ENCODE measurements around the gene FBXO28.
"Not testable (repeated sequence)": the region's sequence is repeated elsewhere in the genome, so short reads cannot be mapped to it uniquely, and the experiment has no call there.

The FBXO28 gene, protein sequence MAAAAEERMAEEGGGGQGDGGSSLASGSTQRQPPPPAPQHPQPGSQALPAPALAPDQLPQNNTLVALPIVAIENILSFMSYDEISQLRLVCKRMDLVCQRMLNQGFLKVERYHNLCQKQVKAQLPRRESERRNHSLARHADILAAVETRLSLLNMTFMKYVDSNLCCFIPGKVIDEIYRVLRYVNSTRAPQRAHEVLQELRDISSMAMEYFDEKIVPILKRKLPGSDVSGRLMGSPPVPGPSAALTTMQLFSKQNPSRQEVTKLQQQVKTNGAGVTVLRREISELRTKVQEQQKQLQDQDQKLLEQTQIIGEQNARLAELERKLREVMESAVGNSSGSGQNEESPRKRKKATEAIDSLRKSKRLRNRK

DNA sequence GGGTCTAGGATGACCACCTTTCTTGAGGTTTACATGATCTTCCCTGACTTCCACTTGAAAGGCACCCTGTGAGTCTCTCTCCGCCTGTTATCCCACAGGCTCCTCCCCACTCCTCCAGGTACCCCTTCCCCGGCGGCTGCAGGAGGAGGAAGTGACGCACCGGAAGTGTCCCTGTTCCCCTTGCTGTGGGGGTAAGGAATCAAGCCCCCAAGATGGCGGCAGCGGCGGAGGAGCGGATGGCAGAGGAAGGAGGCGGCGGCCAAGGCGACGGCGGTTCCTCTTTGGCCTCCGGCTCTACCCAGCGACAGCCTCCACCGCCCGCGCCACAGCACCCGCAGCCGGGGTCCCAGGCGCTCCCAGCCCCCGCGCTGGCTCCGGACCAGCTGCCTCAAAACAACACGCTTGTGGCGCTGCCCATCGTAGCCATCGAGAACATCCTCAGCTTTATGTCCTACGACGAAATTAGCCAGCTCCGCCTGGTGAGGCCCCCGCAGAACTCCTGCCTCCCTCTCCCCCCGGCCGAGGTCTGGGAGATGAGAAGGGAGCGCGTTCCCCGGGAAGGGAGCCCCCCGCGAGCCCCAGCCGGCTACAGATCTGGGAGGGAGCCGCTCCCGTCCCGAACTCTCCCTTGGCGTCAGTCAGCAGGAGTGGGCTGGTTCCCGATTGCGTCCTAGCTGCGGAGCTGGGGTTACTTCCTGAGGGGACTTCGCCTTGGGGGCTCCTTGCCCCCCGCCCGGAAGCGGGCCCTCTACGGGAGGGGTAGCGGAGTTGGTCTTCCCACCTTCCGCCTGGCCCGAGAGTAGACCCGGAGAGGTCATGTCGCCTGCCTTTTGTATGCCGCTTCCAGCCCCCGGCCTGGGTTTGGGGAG is at the start of gene FBXO28:
TSS of gene FBXO28 (plus strand) at position 194 of the 869 bp plus-strand sequence. CDS start at position 213, 19 bp downstream.
- peak; percentile 92 to 95 for DNase-seq

DNA sequence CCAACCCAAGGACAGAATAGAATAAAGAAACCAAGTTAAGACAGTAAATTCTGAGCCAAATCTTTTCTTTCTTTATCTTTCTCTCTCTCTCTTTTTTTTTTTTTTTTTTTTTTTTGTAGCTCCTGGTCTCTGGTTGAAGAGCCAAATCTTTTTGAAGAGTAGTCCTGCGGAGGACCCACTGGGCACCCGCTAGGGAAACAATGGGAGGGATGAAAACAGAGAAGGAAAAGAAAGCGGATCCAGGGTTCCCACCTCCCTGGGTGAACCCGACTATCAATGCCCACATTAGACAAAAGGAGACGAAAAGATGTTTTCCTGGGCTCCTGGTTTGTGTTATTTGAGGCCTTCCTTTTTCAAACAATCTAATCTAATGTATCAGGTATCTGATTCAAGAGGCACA is 49.8 kb upstream of the FBXO28 start:
- DNase-seq, result no peak

DNA sequence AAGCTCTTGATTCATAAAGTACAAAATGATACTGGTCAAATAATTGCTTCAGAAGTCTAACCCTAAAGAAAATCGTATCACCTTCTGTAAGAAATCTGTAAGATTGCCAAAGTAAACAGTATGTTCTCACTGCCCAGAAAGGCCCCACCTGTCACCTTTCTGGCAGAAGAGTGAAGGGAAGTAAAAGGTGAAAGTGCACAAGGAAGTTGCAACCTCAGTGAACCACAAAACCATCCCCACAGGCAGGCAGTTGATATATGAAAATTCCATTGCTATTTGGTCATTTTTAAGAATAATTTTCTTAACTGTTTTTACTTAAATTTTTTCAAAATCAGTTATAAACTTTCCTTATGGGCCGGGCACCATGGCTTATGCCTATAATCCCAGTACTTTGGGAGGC is 48.5 kb upstream of the FBXO28 start:
- DNase-seq, result no peak

DNA sequence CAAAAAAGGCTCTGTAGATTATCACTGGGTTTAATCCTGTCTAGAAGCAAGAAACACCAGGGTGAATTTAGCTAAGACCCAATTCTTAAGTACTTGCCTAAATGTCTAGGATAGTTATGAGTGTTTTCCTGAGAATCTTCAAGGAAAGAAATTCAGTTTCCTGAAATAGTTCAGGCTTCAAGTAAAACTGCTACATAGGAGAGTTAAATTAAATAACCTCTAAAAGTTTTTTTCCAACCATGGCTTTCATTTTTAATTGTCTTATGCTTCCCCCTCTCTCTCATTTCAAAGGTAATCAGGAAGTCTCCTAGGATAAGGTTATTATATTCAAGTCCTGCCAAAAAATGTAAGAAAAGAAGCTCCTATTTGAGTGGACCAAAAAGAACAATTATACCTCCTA is 46.7 kb upstream of the FBXO28 start:
- no peak for DNase-seq

DNA sequence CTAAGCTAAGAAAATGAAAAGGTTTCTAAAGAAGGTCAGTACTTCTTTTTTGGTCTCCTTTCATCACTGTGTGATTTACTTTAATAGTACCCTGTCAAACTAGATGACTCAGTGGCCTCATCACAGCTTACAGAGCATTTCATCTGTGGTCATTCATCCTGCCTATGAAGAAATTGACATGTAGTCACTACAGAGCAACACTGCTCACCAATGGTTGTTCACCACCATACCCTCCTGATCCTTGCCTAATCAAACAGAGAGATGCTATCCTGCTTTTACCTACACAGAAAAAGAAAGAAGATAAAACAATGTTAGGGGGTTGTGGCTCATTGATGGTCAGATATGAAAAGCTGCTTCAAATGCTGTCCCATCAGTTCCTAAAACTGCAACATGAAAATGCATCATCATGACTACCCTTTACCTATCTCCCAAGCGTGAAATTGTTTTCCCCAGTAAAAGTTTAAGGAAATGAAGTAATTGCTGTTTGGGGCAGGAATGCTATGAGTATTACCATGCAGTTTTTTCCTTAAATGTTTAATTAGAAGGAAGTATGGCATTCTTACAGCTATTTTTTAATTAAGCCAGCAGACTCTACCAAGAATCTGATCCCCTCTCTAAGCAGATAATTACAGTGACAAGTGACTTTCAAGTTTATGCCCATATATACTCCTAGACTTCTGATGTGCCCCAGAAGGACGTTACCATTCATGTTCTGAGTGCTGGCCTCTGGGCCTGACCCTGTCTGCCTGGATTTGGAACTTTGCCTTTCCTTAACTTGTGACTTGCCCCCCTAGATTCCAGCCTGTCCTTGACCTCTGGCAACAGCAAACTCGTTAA is 46.1 kb upstream of the FBXO28 start:
- no peak for DNase-seq

DNA sequence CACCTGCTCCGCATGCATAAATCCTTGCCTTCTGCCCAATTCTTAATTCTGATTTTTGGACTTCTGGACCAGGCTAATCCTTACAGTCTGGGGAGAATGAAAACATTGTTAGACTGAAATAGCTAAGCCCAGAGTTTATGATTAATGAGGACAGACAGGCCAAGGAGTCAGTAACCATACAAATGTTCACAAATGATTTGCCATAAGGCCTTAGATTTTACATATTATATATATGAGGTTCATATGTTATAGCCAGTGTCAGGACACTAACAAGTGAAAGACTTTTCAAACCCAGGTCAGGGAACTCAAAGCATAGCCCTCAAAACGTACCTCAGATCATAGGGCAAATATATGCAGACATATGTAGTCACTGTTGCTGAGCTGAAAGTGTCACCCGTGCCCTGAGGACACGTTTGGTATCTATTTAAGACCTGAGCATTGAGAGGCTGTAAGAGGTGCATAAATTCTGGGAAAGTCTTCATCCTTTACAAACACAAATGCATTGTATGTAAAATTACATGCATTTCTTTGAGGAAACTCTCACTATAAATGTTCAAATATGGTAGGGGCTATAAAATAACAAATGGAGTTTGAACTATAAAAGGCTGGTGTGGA is 45.3 kb upstream of the FBXO28 start:
- no peak for DNase-seq

DNA sequence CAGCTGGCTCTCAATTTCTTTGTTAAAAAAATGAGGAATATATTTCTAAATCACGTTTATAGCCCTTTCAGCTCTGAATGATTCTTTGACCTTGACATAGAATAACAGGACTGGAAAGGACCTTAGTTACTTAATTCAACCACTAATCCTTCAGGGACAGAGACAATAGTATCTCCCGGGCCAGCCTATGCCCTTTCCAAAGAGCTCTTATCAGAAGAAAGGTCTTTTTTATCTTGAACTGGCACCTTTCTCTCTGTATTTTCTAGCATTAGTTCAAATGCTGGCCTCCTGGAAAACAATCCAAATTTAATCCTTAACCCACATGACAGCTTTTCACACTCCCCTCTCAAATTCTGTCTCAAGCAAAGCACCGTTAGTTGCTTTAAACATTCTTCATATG is 44.8 kb upstream of the FBXO28 start:
- DNase-seq, result no peak

DNA sequence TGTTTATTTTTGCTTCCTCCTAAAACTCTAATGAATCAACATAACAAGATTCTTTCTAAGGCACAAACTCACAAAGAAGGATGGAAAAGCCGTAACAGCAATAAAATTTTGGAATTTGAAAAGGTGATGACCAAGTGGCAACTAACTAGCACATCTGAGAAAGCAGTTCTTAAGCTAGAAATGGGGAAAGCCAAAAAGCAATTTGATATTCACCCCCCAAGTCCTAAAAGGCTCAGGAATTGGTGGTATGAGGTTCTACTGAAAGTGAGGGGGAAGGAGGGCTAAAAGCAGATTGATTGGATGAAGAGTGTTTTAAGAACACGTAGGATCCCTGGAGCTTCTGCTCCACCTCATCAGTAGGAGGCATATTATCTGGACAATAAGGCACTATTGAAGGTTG is 43.4 kb upstream of the FBXO28 start:
- no peak for DNase-seq

DNA sequence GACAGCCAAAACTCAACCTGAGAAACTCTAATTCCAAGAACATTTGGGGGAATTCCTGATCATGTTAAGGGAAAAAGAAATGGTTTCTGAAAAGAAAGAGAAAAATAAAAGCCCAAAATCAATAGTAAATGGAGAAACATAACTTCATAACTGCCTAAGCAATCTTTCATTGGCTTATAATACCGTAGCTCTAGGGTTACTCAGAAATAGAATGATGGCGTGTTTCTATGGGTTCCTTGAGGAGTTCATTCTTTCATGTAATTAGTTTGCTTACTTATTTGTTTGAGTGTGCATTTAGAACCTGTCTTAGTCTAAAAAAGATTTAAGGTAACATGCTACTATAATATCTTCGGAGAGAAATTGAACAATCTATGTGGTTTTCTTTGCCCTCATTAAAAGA is 37.5 kb upstream of the FBXO28 start:
- no peak for DNase-seq

DNA sequence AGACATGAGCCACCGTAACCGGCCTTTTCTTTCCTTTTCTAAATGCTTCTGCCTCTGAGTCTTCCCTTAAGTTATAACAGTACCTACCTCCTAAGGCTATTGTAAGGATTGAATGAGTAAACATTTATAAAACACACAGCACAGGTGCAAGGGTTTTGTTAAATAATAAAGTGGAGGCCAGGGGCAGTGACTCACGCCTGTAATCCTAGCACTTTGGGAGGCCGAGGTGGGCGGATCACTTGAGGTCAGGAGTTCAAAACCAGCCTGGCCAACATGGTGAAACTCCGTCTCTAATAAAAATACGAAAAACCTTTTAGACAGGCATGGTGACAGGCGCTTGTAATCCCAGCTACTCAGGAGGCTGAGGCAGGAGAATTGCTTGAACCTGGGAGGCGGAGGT is 34.3 kb upstream of the FBXO28 start:
- not testable (repeated sequence) for DNase-seq

DNA sequence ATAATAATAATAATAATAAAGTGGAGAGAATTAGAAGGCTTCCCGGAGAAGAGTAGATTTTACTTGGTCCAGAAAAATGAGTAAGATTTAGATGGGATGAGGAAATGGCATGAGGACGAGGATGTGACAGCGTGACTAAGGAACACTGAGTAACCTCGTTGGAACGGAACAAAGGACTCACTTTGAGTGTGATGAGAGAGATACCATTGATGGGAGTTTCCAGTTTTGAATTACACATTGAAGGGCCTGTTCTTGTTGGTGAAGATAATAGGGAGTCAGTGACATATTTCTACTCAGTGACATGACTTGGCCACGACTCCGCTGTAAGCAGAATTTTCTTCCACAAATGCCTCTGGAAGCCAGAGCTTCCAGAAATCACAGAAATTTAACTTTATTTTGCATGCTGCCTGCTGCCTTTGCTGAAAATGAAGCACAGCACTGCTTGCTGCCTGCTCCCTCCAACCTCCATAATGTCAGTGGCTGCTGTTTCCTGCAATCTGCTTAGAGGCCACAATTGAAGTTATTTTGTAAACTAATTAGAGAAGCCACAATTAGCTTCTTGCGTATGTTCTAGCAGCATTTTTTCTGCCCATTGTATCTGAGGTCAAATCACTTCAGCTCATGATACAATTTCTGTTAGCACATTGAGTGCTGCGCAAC is 33.7 kb upstream of the FBXO28 start:
- DNase-seq, result peak in 1 of 2 donors; percentile 32

DNA sequence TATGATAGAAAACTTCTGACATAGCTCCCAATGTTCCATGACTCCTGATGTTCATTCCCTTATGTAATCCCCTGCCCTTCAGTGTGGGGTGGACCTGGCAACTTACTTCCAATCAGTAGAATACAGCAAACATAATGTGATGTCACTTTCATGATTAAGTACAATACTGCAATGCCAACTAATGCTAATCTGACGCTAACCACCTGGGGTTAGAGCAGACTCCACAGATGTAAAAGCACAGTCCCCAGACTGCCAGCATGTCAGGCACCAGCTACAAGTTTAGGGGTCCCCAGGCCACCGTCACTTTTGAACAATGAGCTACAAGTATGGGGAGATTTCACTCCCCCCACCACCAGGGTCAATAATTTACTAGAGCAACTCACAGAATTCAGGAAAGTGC is 32.3 kb upstream of the FBXO28 start:
- no peak for DNase-seq

DNA sequence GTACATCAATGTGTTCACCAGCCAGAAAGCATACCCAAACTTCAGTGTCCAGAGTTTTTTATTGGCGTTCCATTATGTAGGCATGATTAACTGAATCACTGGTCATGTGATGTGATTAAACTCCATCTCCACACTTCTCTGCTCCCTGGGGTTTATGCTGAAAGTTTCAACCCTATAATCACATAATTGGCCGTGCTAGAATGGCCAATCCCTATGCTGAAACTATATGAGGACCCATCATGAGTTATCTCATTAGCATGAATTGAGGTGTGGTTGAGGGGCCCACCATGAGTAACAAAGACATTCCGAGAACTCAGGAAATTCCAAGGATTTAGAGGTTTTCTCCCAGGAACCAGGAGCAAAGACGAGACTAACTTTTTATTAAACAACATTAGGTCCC is 31.8 kb upstream of the FBXO28 start:
- DNase-seq, result no peak

DNA sequence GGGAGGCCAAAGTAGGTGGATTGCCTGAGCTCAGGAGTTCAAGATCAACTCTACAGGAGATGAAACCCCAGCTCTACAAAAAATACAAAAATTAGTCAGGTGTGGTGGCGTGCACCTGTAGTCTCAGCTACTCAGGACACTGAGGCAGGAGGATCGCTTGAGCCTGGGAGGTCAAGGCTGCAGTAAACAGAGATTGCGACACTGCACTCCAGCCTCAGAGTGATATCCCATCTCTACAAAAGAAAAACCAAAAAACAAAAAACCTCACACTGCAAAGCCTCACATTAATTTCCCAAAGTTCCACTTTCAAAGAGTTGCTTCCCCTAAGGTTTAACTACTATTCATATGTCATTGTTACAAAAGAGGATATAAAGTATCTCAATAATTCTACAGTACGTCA is 29.0 kb upstream of the FBXO28 start:
- DNase-seq, result no peak

DNA sequence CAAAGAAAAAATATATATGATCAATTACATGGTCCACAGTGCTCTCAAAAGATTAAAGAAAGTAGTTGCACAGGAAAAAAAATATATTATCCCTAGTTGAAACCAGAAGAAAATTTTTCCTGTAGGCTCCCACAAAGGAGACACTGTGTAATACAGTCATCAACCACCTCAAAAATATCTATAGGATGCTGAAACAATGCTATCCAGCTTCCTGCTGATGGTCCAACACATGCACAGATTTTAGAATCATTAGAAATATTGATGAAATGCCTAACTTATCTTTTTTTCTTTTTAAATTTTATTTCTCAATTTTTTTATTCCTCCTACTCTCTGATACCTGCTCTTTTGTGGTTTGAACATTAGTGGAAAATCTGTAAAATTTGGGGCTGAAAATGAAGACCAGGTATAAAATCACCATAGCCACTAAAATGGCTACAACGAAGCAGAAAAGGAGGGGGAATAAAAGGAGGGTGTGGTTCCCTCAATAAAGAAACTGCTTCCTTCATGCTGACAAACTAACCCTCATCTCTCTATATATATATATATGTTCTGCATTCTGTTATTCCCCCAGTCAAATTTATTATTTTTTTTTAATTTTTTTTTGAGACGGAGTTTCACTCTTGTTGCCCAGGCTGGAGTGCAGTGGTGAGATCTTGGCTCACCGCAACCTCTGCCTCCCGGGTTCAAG is 28.3 kb upstream of the FBXO28 start:
- DNase-seq, result no peak

DNA sequence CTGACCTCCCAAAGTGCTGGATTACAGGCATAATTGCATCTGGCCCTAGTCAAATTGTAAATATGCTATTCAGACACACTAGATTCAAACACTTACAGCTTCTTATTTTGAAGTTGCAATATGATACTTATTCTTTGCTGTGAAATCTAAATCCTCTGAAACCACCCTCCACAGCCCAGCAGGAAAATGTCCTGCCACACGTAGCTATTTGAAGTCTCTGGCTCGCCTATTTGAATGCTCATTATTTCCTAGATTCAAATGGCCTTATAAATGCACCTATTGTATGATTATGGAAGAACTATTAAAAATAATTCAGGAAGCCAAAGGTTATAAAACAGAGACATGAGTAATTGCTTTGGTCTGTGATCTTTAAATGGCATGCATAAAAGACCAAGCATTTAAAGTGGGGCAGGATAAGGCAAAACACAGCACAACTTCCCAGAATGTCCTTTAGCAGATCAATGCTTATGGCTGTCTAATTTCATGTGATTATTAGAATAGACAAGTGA is 26.6 kb upstream of the FBXO28 start:
- no peak for DNase-seq

DNA sequence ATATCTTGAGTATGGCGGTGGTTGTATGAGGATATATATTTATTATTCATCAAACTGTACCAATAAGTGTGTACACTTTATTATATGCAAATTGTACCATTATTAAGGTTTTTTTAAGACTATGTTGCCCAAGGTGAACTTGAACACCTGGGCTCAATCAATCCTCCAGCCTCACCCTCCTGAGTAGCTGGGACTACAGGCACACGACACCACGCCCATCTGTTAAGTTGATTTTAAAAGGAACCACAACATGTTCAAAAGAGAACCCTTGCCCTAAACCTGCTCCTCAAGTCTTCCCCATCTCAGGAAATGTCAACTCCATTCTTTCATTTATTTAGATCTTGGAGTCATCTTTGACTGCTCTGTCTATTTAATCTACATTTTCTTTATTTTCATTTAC is 24.3 kb upstream of the FBXO28 start:
- DNase-seq, result no peak

DNA sequence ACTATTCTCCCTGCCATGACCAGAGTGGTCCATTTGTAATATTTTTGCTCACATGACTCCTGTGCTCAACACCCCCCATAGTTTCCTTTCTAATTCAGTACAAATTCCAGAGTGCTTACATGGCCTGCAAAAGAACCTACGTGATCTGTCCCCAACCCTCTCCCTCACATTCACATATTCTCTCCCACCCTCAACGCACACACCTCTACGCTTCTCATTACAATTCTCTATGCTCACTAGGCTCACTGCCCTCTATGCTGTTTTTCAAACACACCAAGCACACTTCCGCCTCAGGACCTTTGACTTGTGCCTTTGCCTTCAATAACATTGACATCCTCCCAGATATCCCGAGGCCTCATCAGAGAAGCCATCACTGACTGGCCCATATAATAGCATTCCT is 23.8 kb upstream of the FBXO28 start:
- no peak for DNase-seq

DNA sequence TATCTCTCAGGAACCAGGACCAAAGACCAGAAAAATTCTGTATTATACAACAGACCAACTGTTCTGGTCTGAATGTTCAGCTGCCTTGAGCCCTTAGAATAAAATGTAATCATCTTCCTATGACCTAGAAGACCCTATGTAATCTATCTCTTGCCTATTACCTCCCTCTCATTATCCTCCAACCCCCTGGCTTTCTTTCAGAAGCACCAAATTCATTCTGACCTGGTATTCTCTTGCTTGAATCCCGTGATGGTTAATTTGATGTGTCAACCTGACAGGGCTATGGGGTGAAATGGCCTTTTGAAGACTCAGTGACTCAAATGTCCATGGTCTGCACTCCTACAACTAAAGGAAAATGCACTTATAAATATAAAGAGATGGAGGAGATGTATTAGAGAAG is 21.8 kb upstream of the FBXO28 start:
- no peak for DNase-seq

DNA sequence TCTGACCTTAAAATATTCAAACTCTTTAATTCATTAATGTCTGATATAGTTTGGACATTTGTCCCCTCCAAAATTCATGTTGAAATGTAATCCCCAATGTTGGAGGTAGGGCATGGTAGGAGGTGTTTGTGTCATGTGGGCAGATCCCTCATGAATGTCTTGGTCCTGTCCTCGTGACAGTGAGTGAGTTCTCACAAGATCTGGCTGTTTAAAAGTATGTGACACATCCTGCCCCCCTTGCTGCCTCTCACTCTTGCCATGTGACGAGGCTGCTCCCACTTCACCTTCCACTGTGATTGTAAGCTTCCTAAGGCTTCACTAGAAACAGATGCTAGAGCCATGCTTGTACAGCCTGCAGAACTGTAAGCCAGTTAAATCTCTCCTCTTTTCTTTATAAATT is 21.3 kb upstream of the FBXO28 start:
- DNase-seq, result no peak

DNA sequence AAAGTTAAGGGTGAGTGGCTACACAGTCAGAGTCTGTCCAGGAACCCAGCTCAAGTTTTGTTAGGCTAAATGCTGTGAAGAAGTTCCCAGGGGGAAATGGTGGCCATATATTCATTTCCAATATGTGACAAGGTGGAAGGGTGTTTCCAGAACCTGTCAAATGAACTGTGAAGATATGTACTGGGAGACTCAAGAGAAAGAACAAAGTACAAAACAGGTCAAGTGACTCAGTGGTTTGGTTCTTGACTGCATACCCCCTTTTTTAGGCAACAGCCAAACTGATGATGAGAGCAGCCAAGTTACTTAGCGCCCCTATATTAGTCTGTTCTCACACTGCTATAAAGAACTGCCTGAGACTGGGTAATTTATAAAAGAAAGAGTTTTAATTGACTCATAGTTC is 18.6 kb upstream of the FBXO28 start:
- DNase-seq, result no peak
